NCI-H2196 treated with DMSO at 0.1 percent for 48 hours (cell line): Measurements from ENCODE around the gene GTPBP2.
"Not testable (repeated sequence)": the region's sequence is repeated elsewhere in the genome, so short reads cannot be mapped to it uniquely, and the experiment has no call there.

ENCODE experiments used
- DNase-seq: peaks from one replicate; lab custom pipeline; 2025; ENCODE audit not compliant: unreplicated experiment; lab: John Stamatoyannopoulos, UW

Gene GTPBP2

DNA sequence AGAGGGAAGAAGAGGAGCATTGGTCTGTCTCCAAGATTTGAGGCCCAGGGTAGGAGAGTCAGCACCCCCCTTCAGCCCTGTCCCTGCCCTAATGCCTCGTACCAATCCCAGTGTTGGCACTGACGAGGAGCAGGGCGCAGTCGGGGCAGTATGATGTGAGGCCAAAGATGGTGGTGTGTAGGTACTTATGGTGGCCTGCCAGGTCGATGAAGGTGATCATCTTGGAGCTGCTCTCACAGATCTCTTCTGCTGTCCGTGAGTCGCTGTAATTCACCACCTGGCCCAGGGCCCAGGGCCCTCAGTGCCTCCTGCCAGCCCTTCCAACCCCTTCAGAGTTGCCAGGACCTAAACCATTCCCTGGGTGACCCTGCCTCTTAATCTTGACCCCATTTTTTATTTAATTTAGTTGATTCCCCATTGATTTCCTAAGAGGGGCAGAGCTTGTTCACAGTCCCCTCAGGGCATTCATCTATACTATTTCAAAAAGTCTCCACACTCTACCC, 4.2 kb downstream of the GTPBP2 start:
- DNase-seq, result no peak

DNA sequence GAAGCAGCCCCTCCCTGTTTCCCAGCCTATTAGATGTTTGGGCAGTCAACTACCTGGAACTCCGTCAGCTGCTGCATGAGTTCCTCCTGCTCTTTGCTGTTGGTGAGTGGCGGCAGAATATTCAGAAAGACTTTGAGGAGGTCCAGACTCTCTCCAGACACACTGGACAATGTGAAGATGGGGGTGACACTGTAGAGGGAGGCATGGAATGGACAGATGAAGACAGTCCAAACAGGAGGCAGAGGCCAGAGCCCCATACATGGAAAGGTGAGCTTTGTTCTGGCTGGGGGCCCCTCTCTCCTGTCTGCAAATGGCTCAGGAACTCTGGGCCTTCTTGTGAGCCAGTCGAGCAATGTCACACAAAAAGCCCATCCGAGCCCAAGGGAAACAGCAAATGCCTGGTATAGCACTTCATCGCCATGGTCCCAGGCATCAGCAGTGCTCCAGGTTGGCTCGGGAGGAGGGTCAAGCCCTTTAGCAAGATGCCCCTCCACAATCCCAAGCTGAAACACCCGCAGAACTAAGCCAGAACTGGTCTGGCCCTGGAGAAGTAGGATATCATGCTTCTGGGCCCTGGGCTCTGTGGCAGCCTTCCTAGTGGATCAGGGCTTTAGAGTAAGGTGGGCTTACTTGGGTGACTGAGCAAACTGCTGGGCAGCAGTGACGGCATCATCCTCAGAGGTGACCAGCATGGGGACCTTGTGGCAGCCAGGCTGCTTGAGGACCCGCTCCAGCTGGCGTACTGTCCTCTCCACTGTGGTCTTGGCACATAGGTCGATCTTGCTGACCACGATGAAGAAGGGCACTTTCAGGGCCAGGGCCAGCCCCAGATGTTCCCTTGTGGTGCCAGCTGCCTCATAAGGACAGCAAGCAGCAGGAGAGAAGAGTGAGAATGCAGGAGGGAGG, 4.9 kb downstream of the GTPBP2 start:
- no peak for DNase-seq

- DNase-seq, result no peak
These were observed 6.5 kb downstream of the GTPBP2 start for GRCh38 chr6:43622541-43622940.

- DNase-seq, result no peak
These were observed 7.3 kb downstream of the GTPBP2 start for GRCh38 chr6:43621836-43622180.

DNA sequence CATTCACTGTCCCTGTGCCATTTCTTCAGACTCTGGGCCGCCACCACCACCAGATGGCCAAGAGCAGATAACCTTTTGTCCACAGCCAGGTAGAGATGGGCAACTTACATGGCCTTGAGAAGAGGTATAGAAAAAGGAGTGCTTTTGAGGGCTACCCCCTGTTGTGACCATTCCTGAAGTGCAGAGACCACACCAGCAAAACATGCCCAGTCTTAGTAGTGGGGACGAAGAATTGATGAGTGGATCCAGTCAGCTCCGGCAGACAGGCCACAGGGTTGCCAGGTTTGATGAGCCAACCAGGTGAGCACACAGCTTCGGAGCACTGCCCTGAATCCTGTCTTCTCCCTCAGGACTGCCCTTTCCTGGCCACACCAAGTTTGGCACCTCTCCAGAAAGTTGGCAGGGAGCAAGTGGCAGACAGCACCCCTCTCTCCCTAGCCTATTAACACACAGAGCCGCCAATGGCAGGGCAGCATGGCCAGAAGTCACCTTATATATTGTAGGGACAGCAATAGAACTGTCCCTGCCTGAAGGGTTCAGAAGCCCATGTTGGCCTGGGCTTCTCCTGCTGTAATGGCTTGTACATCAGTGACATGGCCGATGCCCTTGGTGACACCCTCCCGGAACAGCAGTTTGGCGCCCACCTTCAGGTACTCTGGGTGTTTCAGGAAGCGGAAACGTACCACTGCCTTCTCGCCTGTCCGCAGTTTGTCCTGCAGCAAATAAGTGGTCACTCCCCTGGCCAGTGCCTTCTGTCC, 7.8 kb downstream of the GTPBP2 start:
- no peak for DNase-seq

GRCh38 chr6:43616725-43617472, 12.2 kb downstream of the GTPBP2 start:
- no peak for DNase-seq

DNA sequence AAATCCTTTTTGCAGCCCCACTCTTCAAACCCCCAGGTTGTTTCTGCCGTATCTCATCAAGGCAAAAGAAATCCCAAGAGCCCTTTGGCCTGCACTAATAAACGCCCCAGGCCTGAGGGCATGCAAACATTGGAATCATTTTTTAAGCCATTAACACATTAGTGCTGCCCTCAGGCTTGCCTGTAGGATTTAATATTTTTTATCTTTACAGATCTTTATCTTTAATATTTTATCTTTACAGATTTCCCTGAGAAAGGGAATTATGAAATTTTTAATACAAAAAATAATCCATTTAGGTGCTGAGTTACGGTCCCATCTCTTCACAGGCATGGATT, 14.7 kb downstream of the GTPBP2 start:
- DNase-seq, result no peak

- DNase-seq, result no peak
These were observed 15.2 kb downstream of the GTPBP2 start for GRCh38 chr6:43613721-43614395.

GRCh38 chr6:43610431-43610830, 18.6 kb downstream of the GTPBP2 start:
- no peak for DNase-seq

GRCh38 chr6:43609402-43609801, 19.7 kb downstream of the GTPBP2 start:
- DNase-seq, result no peak

DNA sequence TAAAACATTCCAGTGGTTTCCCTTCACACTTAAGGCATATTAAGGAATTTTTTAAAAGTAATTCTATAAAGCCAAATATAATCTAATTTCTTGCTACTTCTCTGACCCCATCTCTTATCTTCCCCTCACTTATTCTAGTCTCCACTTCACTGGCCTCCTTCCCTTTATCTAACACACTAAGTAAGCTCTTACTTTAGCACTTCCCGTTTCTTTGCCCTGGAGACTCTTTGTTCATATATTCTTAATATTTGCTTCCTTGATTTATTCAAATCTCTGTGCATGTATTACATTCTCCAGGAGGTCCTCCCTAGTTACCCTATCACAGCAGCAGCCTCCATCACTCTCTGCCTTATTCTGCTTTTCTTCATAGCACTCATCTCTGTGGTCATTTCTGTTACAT, 20.3 kb downstream of the GTPBP2 start:
- DNase-seq, result no peak

GRCh38 chr6:43608310-43608763, 20.7 kb downstream of the GTPBP2 start:
- peak; percentile 40 for DNase-seq

DNA sequence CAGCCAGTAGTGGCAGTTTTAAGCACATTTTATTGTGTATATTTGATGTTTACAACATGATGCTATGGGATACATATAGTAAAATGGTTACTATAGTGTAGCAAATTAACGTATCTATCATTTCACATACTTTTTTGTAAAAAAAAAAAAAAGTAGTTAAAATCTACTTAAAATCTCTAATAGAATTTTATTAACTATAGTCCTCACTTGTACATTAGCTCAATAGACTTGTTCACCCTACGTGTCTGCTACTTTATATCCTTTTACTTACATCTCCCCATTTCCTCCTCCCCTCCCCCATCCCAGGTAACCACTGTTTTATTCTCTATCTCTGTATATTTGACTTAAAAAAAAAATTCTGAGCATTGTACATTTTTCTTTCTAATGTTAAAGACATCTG, 23.0 kb downstream of the GTPBP2 start:
- DNase-seq, result no peak

DNA sequence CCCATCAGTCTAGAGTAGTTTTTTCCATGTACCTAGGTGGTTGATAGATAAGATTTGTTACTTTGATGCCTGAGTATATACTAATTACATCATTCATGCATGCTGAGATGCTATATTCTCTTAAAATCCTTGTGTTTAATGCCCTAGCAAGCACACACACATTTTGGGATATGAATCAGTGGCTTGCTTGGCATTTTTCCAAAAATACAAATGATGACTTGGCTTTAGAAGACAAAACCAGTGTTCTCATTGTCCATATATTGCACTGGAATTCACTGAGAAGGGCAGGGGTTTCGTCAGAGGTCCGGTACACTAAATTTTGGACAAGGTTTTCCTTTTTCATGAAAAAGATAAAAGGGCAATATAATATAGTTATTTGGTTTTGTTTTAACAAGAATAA, 24.9 kb downstream of the GTPBP2 start:
- DNase-seq, result no peak

- no peak for DNase-seq
These were observed 28.5 kb downstream of the GTPBP2 start for GRCh38 chr6:43600595-43600994.

- DNase-seq, result no peak
These were observed 35.1 kb downstream of the GTPBP2 start for GRCh38 chr6:43593938-43594337.

- not testable (repeated sequence) for DNase-seq
These were observed 39.5 kb downstream of the GTPBP2 start for GRCh38 chr6:43589564-43589963.

- DNase-seq, result no peak
These were observed 40.9 kb downstream of the GTPBP2 start for GRCh38 chr6:43588194-43588593.

DNA sequence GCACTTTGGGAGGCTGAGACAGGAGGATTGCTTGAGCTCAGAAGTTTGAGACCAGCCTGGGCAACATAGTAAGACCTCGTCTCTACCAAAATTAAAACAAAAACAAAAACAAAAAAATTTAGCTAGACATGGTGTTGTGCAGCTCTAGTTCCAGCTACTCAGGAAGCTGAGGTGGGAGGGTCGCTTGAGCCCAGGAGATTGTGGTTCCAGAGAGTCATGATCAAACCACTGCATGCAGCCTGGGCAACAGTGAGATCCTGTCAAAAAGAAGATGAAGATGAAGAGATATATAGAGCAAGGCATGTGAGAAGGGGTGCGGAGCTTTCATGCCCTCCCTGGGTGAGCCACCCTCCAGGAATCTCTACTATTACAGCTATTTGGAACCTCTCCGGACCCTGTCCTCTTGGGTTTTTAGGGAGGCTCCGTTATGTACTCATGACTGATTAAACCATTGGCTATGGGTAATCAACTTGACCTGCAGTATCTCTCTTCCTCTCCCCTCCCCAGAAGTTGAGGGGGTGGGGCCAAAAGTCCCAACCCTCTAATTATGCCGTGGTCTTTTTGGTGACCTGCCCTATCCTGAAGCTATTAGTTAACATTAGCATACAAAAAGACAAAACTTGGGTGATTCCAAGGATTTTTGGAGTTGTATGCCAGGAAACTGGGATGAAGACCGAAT, 44.0 kb downstream of the GTPBP2 start:
- DNase-seq, result no peak

DNA sequence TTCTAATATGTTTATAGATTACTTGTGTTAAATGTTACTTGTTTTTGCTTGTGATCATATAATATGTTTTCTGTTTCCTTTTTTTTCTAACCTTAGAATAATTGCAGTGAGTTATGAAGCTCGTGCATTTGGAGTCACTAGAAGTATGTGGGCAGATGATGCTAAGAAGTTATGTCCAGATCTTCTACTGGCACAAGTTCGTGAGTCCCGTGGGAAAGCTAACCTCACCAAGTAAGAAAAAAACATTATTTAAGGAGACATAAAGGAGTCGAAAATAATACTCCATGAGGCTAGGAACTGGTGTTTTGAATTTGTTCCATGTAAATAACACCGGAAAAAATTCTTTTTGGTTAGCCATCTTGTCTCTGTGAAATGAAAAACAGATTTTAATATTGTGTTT, 46.2 kb downstream of the GTPBP2 start:
- DNase-seq, result no peak
